ENCODE measurements around the gene CWC27. TPM values are rescaled to one million over a fixed set of nuclear protein-coding genes. Genes with fewer than 3 reads are reported as not detected.
"Not testable (repeated sequence)": the region's sequence is repeated elsewhere in the genome, so short reads cannot be mapped to it uniquely, and the experiment has no call there.

CWC27 gene
- total RNA-seq, 1 donor from 2014 or later: 56.6 TPM

- Histone ChIP-seq H2AFZ (replicated peaks) (no peak overlapping the region), H3K9me3 (ENCODE audit: low read depth) (no peaks in the 10 kb centered on the region), H3K9ac (no peak overlapping the region), H4K20me1 (ENCODE audit: low read depth) (no peaks in the 10 kb centered on the region), H3K27me3 (no peaks in the 10 kb centered on the region), H3F3A (ENCODE audit: low read depth) (no peaks in the 10 kb centered on the region), H3K4me1 (no peaks in the 10 kb centered on the region), H3K27ac (no peak overlapping the region), H3K4me2 (no peak overlapping the region), H3K36me3 (peaks cover 4% of the 10 kb centered on the region), H3K4me3 (no peak overlapping the region), H3K79me2 (ENCODE audit: low read depth) (no peaks in the 10 kb centered on the region)
- Mint-ChIP-seq H3K36me3 (peaks cover 10% of the 10 kb centered on the region), H3K27me3 (ENCODE audit: insufficient read depth, low read depth) (no peaks in the 10 kb centered on the region), H3K4me1 (no peaks in the 10 kb centered on the region), H3K27ac (no peak overlapping the region), H3K9me3 (peaks cover 17% of the 10 kb centered on the region), H3K4me3 (no peak overlapping the region)
- DNase-seq (ENCODE audit: low spot score): no peak
- TF ChIP-seq EZH2 (IDR thresholded peaks at IDR 0.05) (no peak), CTCF (IDR thresholded peaks at IDR 0.05) (no peak), EZH2phosphoT487 (IDR thresholded peaks at IDR 0.05) (no peak)
Observed at GRCh38 chr5:64925123-64925522, 156.4 kb downstream of the CWC27 start.

GRCh38 chr5:64929833-64930232, 161.1 kb downstream of the CWC27 start:
- no peaks in the 10 kb centered on the region for H3K27me3 ChIP-seq
- H3K36me3 Mint-ChIP-seq: peaks cover 4% of the 10 kb centered on the region
- no peaks in the 10 kb centered on the region for H3K4me1 ChIP-seq
- no peaks in the 10 kb centered on the region for H3K4me1 Mint-ChIP-seq
- TF ChIP-seq EZH2 (IDR thresholded peaks at IDR 0.05): no peak
- TF ChIP-seq EZH2phosphoT487 (IDR thresholded peaks at IDR 0.05): no peak
- TF ChIP-seq CTCF (IDR thresholded peaks at IDR 0.05): no peak
- H4K20me1 ChIP-seq (ENCODE audit: low read depth): no peaks in the 10 kb centered on the region
- H3K9me3 Mint-ChIP-seq: peaks cover 3% of the 10 kb centered on the region
- no peak overlapping the region for H3K27ac ChIP-seq
- no peaks in the 10 kb centered on the region for H3K79me2 ChIP-seq (ENCODE audit: low read depth)
- H2AFZ ChIP-seq (replicated peaks): no peak overlapping the region
- no peak overlapping the region for H3K9ac ChIP-seq
- no peaks in the 10 kb centered on the region for H3K36me3 ChIP-seq
- no peaks in the 10 kb centered on the region for H3F3A ChIP-seq (ENCODE audit: low read depth)
- H3K27me3 Mint-ChIP-seq (ENCODE audit: insufficient read depth, low read depth): no peaks in the 10 kb centered on the region
- no peak overlapping the region for H3K4me3 ChIP-seq
- H3K9me3 ChIP-seq (ENCODE audit: low read depth): no peaks in the 10 kb centered on the region
- H3K27ac Mint-ChIP-seq: no peak overlapping the region
- no peak for DNase-seq (ENCODE audit: low spot score)
- no peak overlapping the region for H3K4me2 ChIP-seq
- no peak overlapping the region for H3K4me3 Mint-ChIP-seq

GRCh38 chr5:64930672-64931318, 162.1 kb downstream of the CWC27 start:
- Histone ChIP-seq H3K36me3 (no peaks in the 10 kb centered on the region), H3K79me2 (ENCODE audit: low read depth) (no peaks in the 10 kb centered on the region), H3K4me1 (no peaks in the 10 kb centered on the region), H3K4me3 (no peak overlapping the region), H3K4me2 (no peak overlapping the region), H3K27me3 (no peaks in the 10 kb centered on the region), H4K20me1 (ENCODE audit: low read depth) (no peaks in the 10 kb centered on the region), H3K9me3 (ENCODE audit: low read depth) (no peaks in the 10 kb centered on the region), H3K27ac (no peak overlapping the region), H3F3A (ENCODE audit: low read depth) (no peaks in the 10 kb centered on the region), H2AFZ (replicated peaks) (no peak overlapping the region), H3K9ac (no peak overlapping the region)
- no peak overlapping the region for H3K27ac Mint-ChIP-seq
- H3K9me3 Mint-ChIP-seq: peaks cover 6% of the 10 kb centered on the region
- H3K27me3 Mint-ChIP-seq (ENCODE audit: insufficient read depth, low read depth): no peaks in the 10 kb centered on the region
- H3K4me3 Mint-ChIP-seq: no peak overlapping the region
- H3K4me1 Mint-ChIP-seq: no peaks in the 10 kb centered on the region
- DNase-seq (ENCODE audit: low spot score): no peak
- peaks cover 6% of the 10 kb centered on the region for H3K36me3 Mint-ChIP-seq
- TF ChIP-seq EZH2phosphoT487 (IDR thresholded peaks at IDR 0.05) (no peak), CTCF (IDR thresholded peaks at IDR 0.05) (no peak), EZH2 (IDR thresholded peaks at IDR 0.05) (no peak)

GRCh38 chr5:64939422-64939771, 170.7 kb downstream of the CWC27 start:
- H3K4me1 Mint-ChIP-seq; H3K27me3 Mint-ChIP-seq (ENCODE audit: insufficient read depth, low read depth); H3K9me3 ChIP-seq (ENCODE audit: low read depth); DNase-seq (ENCODE audit: low spot score); H3K79me2 ChIP-seq (ENCODE audit: low read depth); H4K20me1 ChIP-seq (ENCODE audit: low read depth); H3K4me3 ChIP-seq; H3K27me3 ChIP-seq; H3K27ac ChIP-seq; H3K36me3 Mint-ChIP-seq; H3K27ac Mint-ChIP-seq; H3K36me3 ChIP-seq; H3K4me3 Mint-ChIP-seq; H3K9ac ChIP-seq: not testable (repeated sequence)
- Histone ChIP-seq H3F3A (ENCODE audit: low read depth) (peaks cover 12% of the 10 kb centered on the region), H2AFZ (replicated peaks) (peak overlapping the region; percentile 40), H3K4me1 (peaks cover 17% of the 10 kb centered on the region), H3K4me2 (peak overlapping the region; percentile 61)
- peaks cover 15% of the 10 kb centered on the region for H3K9me3 Mint-ChIP-seq
